ENCODE measurements around the gene CHSY1. TPM values are rescaled to one million over a fixed set of nuclear protein-coding genes. Genes with fewer than 3 reads are reported as not detected.

CHSY1 gene
- total RNA-seq, 4 donors from 2014 or later = 25.6 to 62.8 (median 46.0) TPM

GRCh38 chr15:101239724-101240136 is 12.1 kb downstream of the CHSY1 start:
- intact Hi-C loops (cut with DNase I; ENCODE audit: low total_unique reads) = no loop called here
- TF ChIP-seq CTCF (IDR thresholded peaks at IDR 0.05) (no peak), POLR2A (IDR thresholded peaks at IDR 0.05) (no peak)
- H3K27ac ChIP-seq = peak overlapping the region in 1 of 2 donors; percentile 8
- no peaks in the 10 kb centered on the region for H3K27me3 ChIP-seq
- H3K36me3 ChIP-seq = no peaks in the 10 kb centered on the region
- H3K4me1 ChIP-seq = peaks cover 0 to 3% of the 10 kb centered on the region in 2 donors
- H3K9me3 ChIP-seq = no peaks in the 10 kb centered on the region
- no peak for DNase-seq
- no peak overlapping the region for H3K4me3 ChIP-seq

- Histone ChIP-seq H3K36me3 (no peaks in the 10 kb centered on the region), H3K27me3 (no peaks in the 10 kb centered on the region), H3K27ac (no peak overlapping the region), H3K4me3 (no peak overlapping the region), H3K9me3 (no peaks in the 10 kb centered on the region), H3K4me1 (peaks cover 0 to 5% of the 10 kb centered on the region in 2 donors)
- TF ChIP-seq CTCF (IDR thresholded peaks at IDR 0.05) (no peak), POLR2A (IDR thresholded peaks at IDR 0.05) (no peak)
- no peak for DNase-seq
- intact Hi-C loops (cut with DNase I; ENCODE audit: low total_unique reads) = no loop called here
Measured at GRCh38 chr15:101237251-101237650, 14.6 kb downstream of the CHSY1 start.

- DNase-seq = no peak
- H3K27ac ChIP-seq = no peak overlapping the region
- no peaks in the 10 kb centered on the region for H3K36me3 ChIP-seq
- intact Hi-C loops (cut with DNase I; ENCODE audit: low total_unique reads) = no loop called here
- H3K27me3 ChIP-seq = no peaks in the 10 kb centered on the region
- H3K4me3 ChIP-seq = no peak overlapping the region
- no peaks in the 10 kb centered on the region for H3K9me3 ChIP-seq
- TF ChIP-seq POLR2A (IDR thresholded peaks at IDR 0.05) = no peak
- no peak for TF ChIP-seq CTCF (IDR thresholded peaks at IDR 0.05)
- peaks cover 0 to 5% of the 10 kb centered on the region in 2 donors for H3K4me1 ChIP-seq
Measured at GRCh38 chr15:101233651-101234280, 18.1 kb downstream of the CHSY1 start.

GRCh38 chr15:101232677-101233076 is 19.2 kb downstream of the CHSY1 start:
- Histone ChIP-seq H3K36me3 (no peaks in the 10 kb centered on the region), H3K4me1 (peaks cover 0 to 5% of the 10 kb centered on the region in 2 donors), H3K27me3 (no peaks in the 10 kb centered on the region), H3K27ac (peak overlapping the region in 1 of 2 donors; percentile 26), H3K9me3 (peaks cover 0 to 5% of the 10 kb centered on the region in 2 donors), H3K4me3 (no peak overlapping the region)
- TF ChIP-seq CTCF (IDR thresholded peaks at IDR 0.05) (no peak), POLR2A (IDR thresholded peaks at IDR 0.05) (no peak)
- intact Hi-C loops (cut with DNase I; ENCODE audit: low total_unique reads) = no loop called here
- no peak for DNase-seq

- intact Hi-C loops (cut with DNase I; ENCODE audit: low total_unique reads) = no loop called here
- Histone ChIP-seq H3K9me3 (peaks cover 0 to 5% of the 10 kb centered on the region in 2 donors), H3K36me3 (no peaks in the 10 kb centered on the region), H3K27ac (no peak overlapping the region), H3K4me1 (peaks cover 0 to 5% of the 10 kb centered on the region in 2 donors), H3K4me3 (no peak overlapping the region), H3K27me3 (no peaks in the 10 kb centered on the region)
- no peak for DNase-seq
- TF ChIP-seq CTCF (IDR thresholded peaks at IDR 0.05) = no peak
- no peak for TF ChIP-seq POLR2A (IDR thresholded peaks at IDR 0.05)
Measured at GRCh38 chr15:101228313-101228712, 23.5 kb downstream of the CHSY1 start.

Measured in uterus (tissue), 4 donors.